OCI-LY7 (cell line): ENCODE data around the gene B4GAT1. TPM values are rescaled to one million over a fixed set of nuclear protein-coding genes. Genes with fewer than 3 reads are reported as not detected.
"Not testable (repeated sequence)": the region's sequence is repeated elsewhere in the genome, so short reads cannot be mapped to it uniquely, and the experiment has no call there.

ENCODE experiments used
- BruUV-seq: library from RNA; stranded (reverse); fragments of 400-500 nt; replicated peaks from 2 replicates; lab custom pipeline; 2021; lab: Mats Ljungman, UMichigan
- CTCF ChIA-PET: fragments of 300-600 bp; sonication (Branson Sonifier 250); formaldehyde crosslinking; loops from one replicate; lab custom pipeline; 2022; ENCODE audit warnings: antibody characterized with exemption; ENCODE audit not compliant: unreplicated experiment; lab: Charles Lee
- POLR2A ChIA-PET: fragments of 300-600 bp; sonication (Branson Sonifier 250); formaldehyde crosslinking; loops from one replicate; lab custom pipeline; 2022; ENCODE audit warnings: antibody characterized with exemption; lab: Charles Lee
- DNase-seq: peaks from one replicate; pipeline ENCODE4 v3.0.0-alpha.2; 2015; ENCODE audit warnings: low spot score
- H2AFZ ChIP-seq: fragments of 200-600 bp; sonication (generic), shearing (Covaris generic); 2 replicates; pipeline ENCODE4 v1.6.1; 2014; ENCODE audit warnings: mild to moderate bottlenecking, antibody characterized with exemption, low read length, moderate library complexity
- H3K27ac ChIP-seq: fragments of 200-600 bp; sonication (generic); 2 replicates; pipeline ENCODE4 v1.5.1; 2014; ENCODE audit warnings: mixed run types, low read depth, mild to moderate bottlenecking, moderate library complexity, low read length, inconsistent platforms; ENCODE audit not compliant: poor library complexity, severe bottlenecking
- H3K36me3 ChIP-seq: fragments of 200-600 bp; sonication (generic); 2 replicates; pipeline ENCODE4 v1.6.1; 2014; ENCODE audit warnings: mild to moderate bottlenecking, antibody characterized with exemption, low read length, moderate library complexity, mixed read lengths; ENCODE audit not compliant: insufficient read depth
- H3K4me1 ChIP-seq: fragments of 200-600 bp; sonication (generic); 2 replicates; pipeline ENCODE4 v1.5.1; 2014; ENCODE audit warnings: mild to moderate bottlenecking, low read length; ENCODE audit not compliant: insufficient read depth, poor library complexity, severe bottlenecking
- H3K4me2 ChIP-seq: fragments of 200-600 bp; sonication (generic); 2 replicates; pipeline ENCODE4 v1.6.1; 2014; ENCODE audit warnings: mild to moderate bottlenecking, low read length
- H3K4me3 ChIP-seq: fragments of 200-600 bp; sonication (generic); 2 replicates; pipeline ENCODE4 v1.5.1; 2014; ENCODE audit warnings: mild to moderate bottlenecking, low read depth, low read length; ENCODE audit not compliant: poor library complexity, severe bottlenecking
- H3K79me2 ChIP-seq: fragments of 200-600 bp; sonication (generic); 2 replicates; pipeline ENCODE4 v1.6.1; 2016; ENCODE audit warnings: low read depth, mild to moderate bottlenecking, low read length, moderate library complexity, mixed read lengths; ENCODE audit not compliant: insufficient read depth
- H3K9me2 ChIP-seq: fragments of 200-600 bp; sonication (generic); 2 replicates; pipeline ENCODE4 v1.6.1; 2016; ENCODE audit warnings: mild to moderate bottlenecking, low read length, mixed read lengths; ENCODE audit not compliant: insufficient read depth
- H3K9me3 ChIP-seq: fragments of 200-600 bp; sonication (generic); 2 replicates; pipeline ENCODE4 v1.6.1; 2014; ENCODE audit warnings: mild to moderate bottlenecking, mixed run types, low read length, mixed read lengths
- H4K20me1 ChIP-seq: fragments of 200-600 bp; sonication (generic); 2 replicates; pipeline ENCODE4 v1.6.1; 2014; ENCODE audit warnings: mild to moderate bottlenecking, antibody characterized with exemption, low read length, moderate library complexity, mixed read lengths; ENCODE audit not compliant: insufficient read depth
- EZH2phosphoT487 ChIP-seq: fragments of 200-600 bp; sonication (generic); IDR thresholded peaks from 2 replicates; pipeline ENCODE4 v1.6.1; 2018; ENCODE audit warnings: low read depth, borderline replicate concordance, mild to moderate bottlenecking, mixed run types, antibody characterized with exemption, low read length, moderate library complexity, mixed read lengths
- intact Hi-C: fragments of 100-400 bp; cut with micrococcal nuclease; formaldehyde crosslinking; loops from one replicate; pipeline ENCODE4 v1.10.0; 2022; ENCODE audit not compliant: unreplicated experiment
- total RNA-seq, 2 experiments: library from RNA; depleted of rRNA in 1 of 2; stranded (reverse); fragments of >200 nt in 1 of 2; shearing (Covaris generic) in 1 of 2; gene quantifications; 2 replicates each; pipeline ENCODE4 v1.2.3, GENCODE V29; 2014 to 2022
- TF ChIP-seq, protein P1 (sequence below): fragments of 200-600 bp; sonication (generic); conservative IDR thresholded peaks from 2 replicates; pipeline ENCODE4 v1.5.1; 2014; ENCODE audit warnings: mild to moderate bottlenecking, antibody characterized with exemption, low read length, moderate library complexity, mixed read lengths

The B4GAT1 gene
- total RNA-seq, 2 experiments from 2014 or later: 9.8 to 11.7 TPM

DNA sequence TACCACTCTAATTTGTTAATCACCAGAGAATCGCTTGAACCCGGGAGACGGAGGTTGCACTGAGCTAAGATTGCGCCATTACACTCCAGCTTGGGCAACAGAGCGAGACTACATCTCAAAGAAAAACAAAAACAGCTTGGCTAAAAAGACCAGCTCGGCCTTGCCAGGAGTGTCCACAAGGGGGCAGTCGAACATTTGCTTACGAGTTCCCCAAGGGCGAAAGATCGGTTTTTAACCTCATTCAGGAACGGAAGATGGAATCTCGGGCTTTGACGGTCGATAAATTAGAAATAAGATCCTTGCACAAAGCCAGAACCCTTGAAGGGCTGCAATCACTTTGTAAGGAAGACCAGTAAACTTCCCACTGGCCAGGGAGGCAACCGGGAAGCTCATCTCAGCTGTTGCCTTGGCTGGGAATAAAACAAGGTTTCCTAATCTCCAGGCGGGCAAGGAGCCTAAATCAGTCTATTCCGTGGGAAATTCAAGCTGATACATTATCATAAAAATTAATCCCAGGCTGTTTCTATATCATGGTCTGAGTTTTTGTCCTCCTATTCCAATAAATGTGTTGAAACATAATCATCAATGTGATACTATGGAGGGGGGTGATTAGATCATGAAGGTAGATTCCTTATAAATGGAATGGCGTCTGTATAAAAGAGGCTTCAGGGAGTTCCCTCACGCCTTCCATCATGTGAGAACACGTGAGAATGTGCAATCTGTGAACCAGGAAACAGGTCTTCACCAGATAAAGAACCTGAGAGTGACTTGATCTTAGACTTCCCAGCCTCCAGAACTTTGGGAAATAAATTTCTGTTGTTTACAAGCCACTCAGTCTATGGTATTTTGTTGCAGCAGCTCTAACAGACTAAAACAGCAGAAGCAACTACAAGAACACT, 39.0 kb upstream of the B4GAT1 start:
- TF ChIP-seq, protein P1, sequence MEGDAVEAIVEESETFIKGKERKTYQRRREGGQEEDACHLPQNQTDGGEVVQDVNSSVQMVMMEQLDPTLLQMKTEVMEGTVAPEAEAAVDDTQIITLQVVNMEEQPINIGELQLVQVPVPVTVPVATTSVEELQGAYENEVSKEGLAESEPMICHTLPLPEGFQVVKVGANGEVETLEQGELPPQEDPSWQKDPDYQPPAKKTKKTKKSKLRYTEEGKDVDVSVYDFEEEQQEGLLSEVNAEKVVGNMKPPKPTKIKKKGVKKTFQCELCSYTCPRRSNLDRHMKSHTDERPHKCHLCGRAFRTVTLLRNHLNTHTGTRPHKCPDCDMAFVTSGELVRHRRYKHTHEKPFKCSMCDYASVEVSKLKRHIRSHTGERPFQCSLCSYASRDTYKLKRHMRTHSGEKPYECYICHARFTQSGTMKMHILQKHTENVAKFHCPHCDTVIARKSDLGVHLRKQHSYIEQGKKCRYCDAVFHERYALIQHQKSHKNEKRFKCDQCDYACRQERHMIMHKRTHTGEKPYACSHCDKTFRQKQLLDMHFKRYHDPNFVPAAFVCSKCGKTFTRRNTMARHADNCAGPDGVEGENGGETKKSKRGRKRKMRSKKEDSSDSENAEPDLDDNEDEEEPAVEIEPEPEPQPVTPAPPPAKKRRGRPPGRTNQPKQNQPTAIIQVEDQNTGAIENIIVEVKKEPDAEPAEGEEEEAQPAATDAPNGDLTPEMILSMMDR: peak; percentile 97
- TF ChIP-seq EZH2phosphoT487: no peak
- Histone ChIP-seq H3K4me1 (peaks cover 24% of the 10 kb centered on the region), H3K9me2 (no peaks in the 10 kb centered on the region), H3K9me3 (no peaks in the 10 kb centered on the region), H2AFZ (peak overlapping the region; percentile 89), H3K27ac (no peak overlapping the region), H4K20me1 (no peaks in the 10 kb centered on the region), H3K36me3 (no peaks in the 10 kb centered on the region), H3K4me3 (peak overlapping the region; percentile 42), H3K4me2 (peak overlapping the region; percentile 67), H3K79me2 (no peaks in the 10 kb centered on the region)
- POLR2A ChIA-PET: interaction anchor here (0.6 to 1.4 kb wide), 6 partner anchors 9 to 619 kb away, joined by 3 to 8 read pairs (median 4); partner anchors contain the start of genes MRPL11 and SLC29A2
- peak; percentile 91 for DNase-seq
- CTCF ChIA-PET: interaction anchor here (0.8 to 1.5 kb wide), 6 partner anchors 10 to 74 kb away, joined by 3 to 7 read pairs (median 4); partner anchors contain the start of genes MRPL11 and SLC29A2
- BruUV-seq: no TSS peak
- intact Hi-C loops: loop anchor here (1.0 to 2.0 kb wide), 3 partner anchors 14 to 44 kb away; no protein-coding TSS in a partner anchor

DNA sequence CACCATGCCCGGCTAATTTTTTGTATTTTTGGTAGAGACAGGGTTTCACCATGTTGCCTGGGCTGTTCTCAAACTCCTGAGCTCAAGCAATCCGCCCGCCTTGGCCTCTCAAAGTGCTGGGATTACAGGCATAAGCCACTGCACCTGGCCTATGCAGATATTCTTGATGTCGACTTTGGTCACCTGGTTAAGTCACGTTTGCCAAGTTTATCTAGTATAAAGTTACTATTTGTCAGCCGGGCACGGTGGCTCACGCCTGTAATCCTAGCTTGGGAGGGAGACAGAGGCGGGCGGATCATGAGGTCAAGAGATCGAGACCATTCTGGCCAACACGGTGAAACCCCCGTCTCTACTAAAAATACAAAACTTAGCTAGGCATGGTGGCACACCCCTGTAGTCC, 36.9 kb upstream of the B4GAT1 start:
- DNase-seq, H3K4me2 ChIP-seq, H3K9me3 ChIP-seq, H4K20me1 ChIP-seq, BruUV-seq, H3K27ac ChIP-seq, H3K79me2 ChIP-seq, H2AFZ ChIP-seq, H3K4me3 ChIP-seq, H3K9me2 ChIP-seq, intact Hi-C loops, CTCF ChIA-PET, H3K36me3 ChIP-seq: not testable (repeated sequence)
- peaks cover 20% of the 10 kb centered on the region for H3K4me1 ChIP-seq
- POLR2A ChIA-PET: interaction anchor here (1.1 kb wide), 1 partner anchor 11 kb away, joined by 3 read pairs; no protein-coding TSS in a partner anchor

DNA sequence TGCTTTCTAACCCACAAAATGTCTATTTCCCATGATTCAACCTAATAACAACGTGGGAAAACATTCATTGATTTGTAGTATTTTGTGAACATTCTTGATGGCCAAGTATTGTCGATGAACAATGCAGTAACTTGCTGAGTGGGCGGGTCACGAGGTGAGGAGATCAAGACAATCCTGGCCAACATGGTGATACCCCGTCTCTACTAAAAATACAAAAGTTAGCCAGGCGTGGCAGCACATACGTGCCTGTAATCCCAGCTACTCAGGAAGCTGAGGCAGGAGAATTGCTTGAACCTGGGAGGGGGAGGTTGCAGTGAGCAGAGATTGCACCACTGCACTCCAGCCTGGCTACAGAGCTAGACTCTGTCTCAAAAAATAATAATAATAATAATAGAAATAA, 32.8 kb upstream of the B4GAT1 start:
- H3K4me1 ChIP-seq, H3K27ac ChIP-seq, BruUV-seq, intact Hi-C loops, H2AFZ ChIP-seq, H3K9me3 ChIP-seq, CTCF ChIA-PET, H3K9me2 ChIP-seq, H3K4me3 ChIP-seq, DNase-seq, H4K20me1 ChIP-seq, H3K79me2 ChIP-seq, H3K36me3 ChIP-seq: not testable (repeated sequence)
- POLR2A ChIA-PET: interaction anchor here (0.6 to 0.8 kb wide), 4 partner anchors 9 to 447 kb away, joined by 3 read pairs; no protein-coding TSS in a partner anchor
- peak overlapping the region; percentile 17; the same call in 1 of the 2 replicates for H3K4me2 ChIP-seq

DNA sequence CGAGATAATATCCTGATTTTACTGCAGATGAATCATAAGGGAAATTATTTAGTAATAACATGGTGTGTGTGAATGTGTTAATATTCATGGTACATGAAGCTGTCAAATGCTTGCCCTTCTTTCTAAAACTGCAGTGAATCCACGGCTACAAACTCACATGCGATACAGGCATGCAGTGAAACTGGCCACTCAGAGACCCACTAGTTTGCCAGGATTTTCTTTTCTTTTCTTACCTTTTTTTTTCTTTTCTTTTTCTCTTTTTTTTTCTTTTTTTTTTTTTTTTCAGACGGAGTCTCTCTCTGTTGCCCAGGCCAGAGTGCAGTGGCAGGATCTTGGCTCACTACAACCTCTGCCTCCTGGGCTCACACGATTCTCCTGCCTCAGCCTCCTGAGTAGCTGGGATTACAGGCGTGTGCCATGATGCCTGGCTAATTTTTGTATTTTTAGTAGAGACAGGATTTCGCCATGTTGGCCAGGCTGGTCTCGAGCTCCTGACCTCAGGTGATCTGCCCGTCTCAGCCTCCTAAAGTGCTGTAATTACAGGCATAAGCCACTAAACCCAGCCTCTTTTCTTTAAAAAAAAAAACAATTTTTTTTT, 26.4 kb upstream of the B4GAT1 start:
- Histone ChIP-seq H2AFZ (peak overlapping the region; percentile 23; the same call in 1 of the 2 replicates), H3K79me2 (peaks cover 17% of the 10 kb centered on the region), H3K4me1 (peaks cover 22% of the 10 kb centered on the region), H3K36me3 (peaks cover 16% of the 10 kb centered on the region)
- CTCF ChIA-PET, H3K4me2 ChIP-seq, H4K20me1 ChIP-seq, DNase-seq, H3K9me3 ChIP-seq, H3K4me3 ChIP-seq, BruUV-seq, H3K27ac ChIP-seq, H3K9me2 ChIP-seq: not testable (repeated sequence)
- POLR2A ChIA-PET: interaction anchor here (0.6 to 1.3 kb wide), 2 partner anchors 11 to 225 kb away, joined by 3 to 4 read pairs; no protein-coding TSS in a partner anchor
- intact Hi-C loops: loop anchor here (2.0 kb wide), 1 partner anchor 13 kb away; no protein-coding TSS in a partner anchor
